ENCODE measurements around the gene C10orf95. TPM values are rescaled to one million over a fixed set of nuclear protein-coding genes. Genes with fewer than 3 reads are reported as not detected.

The C10orf95 gene
- total and polyA plus RNA-seq, 10 of the 15 experiments (the other 5 are each of a cell fraction or from before 2014, with no cell fraction given), result 0.06 to 1.1 (median 0.31) TPM

- Histone ChIP-seq H4K20me1 (ENCODE audit: control insufficient read depth, insufficient read depth) (peaks cover 4% of the 10 kb centered on the region; the same call in 1 of the 2 replicates), H3K36me3 (ENCODE audit: control insufficient read depth in 2 of 2, insufficient read depth in 2 of 2, low read length in 1 of 2) (peaks cover 11 to 31% of the 10 kb centered on the region in 2 experiments), H3K4me2 (ENCODE audit: control insufficient read depth, insufficient read depth) (no peak overlapping the region), H3K4me3 (no peak overlapping the region), H3K9ac (ENCODE audit: control insufficient read depth, insufficient read depth, low read length) (no peak overlapping the region), H2AFZ (ENCODE audit: control insufficient read depth, low read depth, low read length) (no peak overlapping the region), H3K4me1 (ENCODE audit: control insufficient read depth, insufficient read depth, low read length) (peaks cover 8% of the 10 kb centered on the region), H3K27ac (ENCODE audit: control insufficient read depth, insufficient read depth) (no peak overlapping the region), H3K79me2 (ENCODE audit: control insufficient read depth, insufficient read depth, low read length) (peaks cover 20% of the 10 kb centered on the region), H3K9me3 (replicated peaks; ENCODE audit: control insufficient read depth, insufficient read depth, low read length) (no peaks in the 10 kb centered on the region), H3K27me3 (replicated peaks in 1 of 2; ENCODE audit: control insufficient read depth in 2 of 2, insufficient read depth in 2 of 2, low read length in 1 of 2) (peaks cover 0 to 2% of the 10 kb centered on the region in 2 experiments; a peak in 2 of 4 replicates)
- POLR2A ChIA-PET, result interaction anchor here (0.6 to 1.7 kb wide), 5 partner anchors 10 to 83 kb away, joined by 3 to 9 read pairs (median 4); no protein-coding TSS in a partner anchor
- TF ChIP-seq POLR2AphosphoS2 (IDR thresholded peaks at IDR 0.05; ENCODE audit: low read depth, low read length) (no peak), ATF2 (IDR thresholded peaks at IDR 0.05; ENCODE audit: low read length) (no peak)
- intact Hi-C loops (cut with micrococcal nuclease; ENCODE audit: unreplicated experiment), result no loop called here
- RAD21 ChIA-PET (ENCODE audit: unreplicated experiment), result interaction anchor here (0.7 to 1.6 kb wide), 4 partner anchors 9 to 171 kb away, joined by 3 to 10 read pairs (median 4); no protein-coding TSS in a partner anchor
- FAIRE-seq, result no peak
- SMC1A ChIA-PET (ENCODE audit: uncharacterized antibody, unreplicated experiment), result interaction anchor here (0.6 to 2.2 kb wide), 4 partner anchors 17 to 180 kb away, joined by 3 to 4 read pairs (median 3); partner anchors contain the start of gene FBXL15
- CTCF ChIA-PET, result interaction anchor here (0.6 to 12.1 kb wide), 12 partner anchors 9 to 183 kb away, joined by 3 to 69 read pairs (median 9); partner anchors contain the start of genes C10orf95 and NFKB2
- in situ Hi-C loops (cut with MboI), result no loop called here
- BruUV-seq (replicated peaks), result no TSS peak
- no peak for DNase-seq (ENCODE audit: low read depth, low spot score)
- 72% methylated on average over 12 of the region's 13 CpGs for WGBS (ENCODE audit: insufficient coverage, insufficient replicate concordance, low lambda C conversion rate, missing lambda C conversion rate)
- ATAC-seq, result no peak
These were observed 48.2 kb downstream of the C10orf95 start for GRCh38 chr10:102403115-102403514.

GRCh38 chr10:102402512-102402896, 48.8 kb downstream of the C10orf95 start:
- CTCF ChIA-PET, result interaction anchor here (1.2 to 12.1 kb wide), 6 partner anchors 8 to 171 kb away, joined by 8 to 69 read pairs (median 10); partner anchors contain the start of gene NFKB2
- H2AFZ ChIP-seq (ENCODE audit: control insufficient read depth, low read depth, low read length), result no peak overlapping the region
- DNase-seq (ENCODE audit: low read depth, low spot score), result no peak
- peaks cover 26% of the 10 kb centered on the region for H3K79me2 ChIP-seq (ENCODE audit: control insufficient read depth, insufficient read depth, low read length)
- no peak overlapping the region for H3K4me3 ChIP-seq
- FAIRE-seq, result no peak
- H4K20me1 ChIP-seq (ENCODE audit: control insufficient read depth, insufficient read depth), result peaks cover 4% of the 10 kb centered on the region; the same call in 1 of the 2 replicates
- SMC1A ChIA-PET (ENCODE audit: uncharacterized antibody, unreplicated experiment), result interaction anchor here (1.3 to 2.2 kb wide), 3 partner anchors 18 to 181 kb away, joined by 3 to 4 read pairs (median 3); partner anchors contain the start of gene FBXL15
- TF ChIP-seq BACH1 (IDR thresholded peaks at IDR 0.05; ENCODE audit: borderline replicate concordance) (no peak), SMARCA5 (IDR thresholded peaks at IDR 0.05) (no peak), BCLAF1 (IDR thresholded peaks at IDR 0.05) (no peak), SKIL (IDR thresholded peaks at IDR 0.05; ENCODE audit: low read depth, poor library complexity, severe bottlenecking) (no peak), YY1 (IDR thresholded peaks at IDR 0.05; ENCODE audit: low read depth, low read length) (no peak), TCF12 (IDR thresholded peaks at IDR 0.05; ENCODE audit: low read depth, low read length) (no peak)
- in situ Hi-C loops (cut with MboI) (no loop called here), intact Hi-C loops (cut with micrococcal nuclease; ENCODE audit: unreplicated experiment) (no loop called here)
- no peak for ATAC-seq
- H3K36me3 ChIP-seq (ENCODE audit: control insufficient read depth in 2 of 2, insufficient read depth in 2 of 2, low read length in 1 of 2), result peaks cover 17 to 36% of the 10 kb centered on the region in 2 experiments
- H3K27ac ChIP-seq (ENCODE audit: control insufficient read depth, insufficient read depth), result no peak overlapping the region
- H3K4me2 ChIP-seq (ENCODE audit: control insufficient read depth, insufficient read depth), result no peak overlapping the region
- WGBS (ENCODE audit: insufficient coverage, insufficient replicate concordance, low lambda C conversion rate, missing lambda C conversion rate), result 69% methylated on average over 5 of the region's 5 CpGs
- BruUV-seq (replicated peaks), result no TSS peak
- no peaks in the 10 kb centered on the region for H3K9me3 ChIP-seq (replicated peaks; ENCODE audit: control insufficient read depth, insufficient read depth, low read length)
- peaks cover 10% of the 10 kb centered on the region for H3K4me1 ChIP-seq (ENCODE audit: control insufficient read depth, insufficient read depth, low read length)
- H3K9ac ChIP-seq (ENCODE audit: control insufficient read depth, insufficient read depth, low read length), result no peak overlapping the region
- POLR2A ChIA-PET, result interaction anchor here (0.7 to 1.7 kb wide), 2 partner anchors 11 to 52 kb away, joined by 3 to 9 read pairs; no protein-coding TSS in a partner anchor
- RAD21 ChIA-PET (ENCODE audit: unreplicated experiment), result interaction anchor here (1.1 to 1.6 kb wide), 2 partner anchors 60 to 77 kb away, joined by 3 to 10 read pairs; no protein-coding TSS in a partner anchor
- H3K27me3 ChIP-seq (replicated peaks in 1 of 2; ENCODE audit: control insufficient read depth in 2 of 2, insufficient read depth in 2 of 2, low read length in 1 of 2), result no peaks in the 10 kb centered on the region
